CD4-positive, alpha-beta T cell treated with Interferon gamma for 1 hour (primary cell): ENCODE results near the gene LPP.

ENCODE experiments used
- DNase-seq: peaks from one replicate; pipeline ENCODE4 v3.0.0-alpha.2; 2020

Gene LPP

GRCh38 chr3:188229726-188230125, 75.8 kb downstream of the LPP start:
- DNase-seq, result no peak

GRCh38 chr3:188230962-188231361, 77.0 kb downstream of the LPP start:
- DNase-seq, result no peak

- no peak for DNase-seq
Measured at GRCh38 chr3:188231456-188231855, 77.5 kb downstream of the LPP start.

GRCh38 chr3:188232656-188233055, 78.7 kb downstream of the LPP start:
- DNase-seq, result no peak

GRCh38 chr3:188233320-188233719, 79.4 kb downstream of the LPP start:
- DNase-seq, result no peak

GRCh38 chr3:188234132-188234531, 80.2 kb downstream of the LPP start:
- DNase-seq, result no peak

- no peak for DNase-seq
Measured at GRCh38 chr3:188236271-188236670, 82.3 kb downstream of the LPP start.

GRCh38 chr3:188239035-188239434, 85.1 kb downstream of the LPP start:
- DNase-seq, result peak; percentile 6

GRCh38 chr3:188239577-188239976, 85.6 kb downstream of the LPP start:
- no peak for DNase-seq

- DNase-seq, result no peak
Measured at GRCh38 chr3:188240189-188240981, 86.4 kb downstream of the LPP start.

- DNase-seq, result no peak
Measured at GRCh38 chr3:188241072-188241471, 87.1 kb downstream of the LPP start.

- no peak for DNase-seq
Measured at GRCh38 chr3:188241883-188242282, 87.9 kb downstream of the LPP start.

- peak; percentile 5 for DNase-seq
Measured at GRCh38 chr3:188242436-188243123, 88.6 kb downstream of the LPP start.

GRCh38 chr3:188243124-188243795, 89.3 kb downstream of the LPP start:
- no peak for DNase-seq

GRCh38 chr3:188244395-188244861, 90.5 kb downstream of the LPP start:
- DNase-seq, result no peak

GRCh38 chr3:188246905-188247304, 92.9 kb downstream of the LPP start:
- DNase-seq, result no peak

GRCh38 chr3:188248036-188248561, 94.1 kb downstream of the LPP start:
- DNase-seq, result no peak

GRCh38 chr3:188253123-188253793, 99.3 kb downstream of the LPP start:
- DNase-seq, result no peak

GRCh38 chr3:188253800-188254452, 100.0 kb downstream of the LPP start:
- DNase-seq, result no peak

- no peak for DNase-seq
Measured at GRCh38 chr3:188254520-188255070, 100.6 kb downstream of the LPP start.

- no peak for DNase-seq
Measured at GRCh38 chr3:188255190-188255589, 101.2 kb downstream of the LPP start.

- no peak for DNase-seq
Measured at GRCh38 chr3:188256758-188257157, 102.8 kb downstream of the LPP start.
